Breast epithelium (tissue), 4 donors: ENCODE data around the gene HDLBP. TPM values are rescaled to one million over a fixed set of nuclear protein-coding genes. Genes with fewer than 3 reads are reported as not detected.

Experiments used
- DNase-seq, 2 donors: peaks; one replicate each; pipeline ENCODE4 v3.0.0-alpha.2; 2019; ENCODE audit warnings: low spot score in 2 of 2
- H3K27ac ChIP-seq, 2 donors: fragments of 200-600 bp; sonication (generic) in 1 of 2; one replicate each; pipeline ENCODE4 v1.5.1; 2016 to 2019; ENCODE audit warnings: mild to moderate bottlenecking in 1 of 2
- H3K27me3 ChIP-seq, 2 donors: fragments of 200-600 bp; sonication (generic) in 1 of 2; one replicate each; pipeline versions ENCODE4 v1.5.1 to v1.6.0; 2017 to 2019; ENCODE audit warnings: control low read depth in 1 of 2, mild to moderate bottlenecking in 1 of 2
- H3K36me3 ChIP-seq: fragments of 200-600 bp; one replicate; pipeline ENCODE4 v1.5.1; 2019
- H3K4me1 ChIP-seq, 2 donors: fragments of 200-600 bp; sonication (generic); one replicate each; pipeline ENCODE4 v1.5.1; 2016 to 2019; ENCODE audit warnings: control low read depth in 1 of 2
- H3K4me3 ChIP-seq, 3 donors: fragments of 200-600 bp; sonication (generic); 1 replicate in 2 of 3; 2 replicates in 1 of 3; pipeline ENCODE4 v1.5.1; 2016 to 2019; ENCODE audit warnings: mild to moderate bottlenecking in 3 of 3, moderate library complexity in 2 of 3
- H3K9me3 ChIP-seq, 2 donors: fragments of 200-600 bp; sonication (generic) in 1 of 2; one replicate each; pipeline ENCODE4 v1.5.1; 2016 to 2019; ENCODE audit warnings: control low read depth in 1 of 2
- POLR2A ChIP-seq: fragments of 450-650 bp; IDR thresholded peaks from one replicate; pipeline ENCODE4 v1.6.1; 2016; ENCODE audit warnings: antibody characterized with exemption, mild to moderate bottlenecking, moderate library complexity
- POLR2AphosphoS5 ChIP-seq, 3 donors: sonication (generic); formaldehyde crosslinking; IDR thresholded peaks; one replicate each; pipeline ENCODE4 v1.6.1; 2017; ENCODE audit warnings: antibody characterized with exemption in 3 of 3
- intact Hi-C: fragments of 100-400 bp; cut with DNase I; formaldehyde crosslinking; loops from one replicate; pipeline ENCODE4 v1.15.1; 2023; ENCODE audit warnings: low total_unique reads
- total RNA-seq, 3 donors: library from RNA; depleted of rRNA; stranded (reverse); fragments of >200 nt; gene quantifications; one replicate each; pipeline ENCODE4 v1.1.0, GENCODE V29; 2016
- TF ChIP-seq, protein P1 (sequence below), 3 donors: fragments of 450-650 bp; IDR thresholded peaks; one replicate each; pipeline ENCODE4 v1.5.1; 2016 to 2017; ENCODE audit warnings: antibody characterized with exemption in 3 of 3, mild to moderate bottlenecking in 3 of 3, moderate library complexity in 3 of 3

HDLBP gene
- total RNA-seq, 3 donors from 2014 or later = 339 to 515 (median 383) TPM

DNA sequence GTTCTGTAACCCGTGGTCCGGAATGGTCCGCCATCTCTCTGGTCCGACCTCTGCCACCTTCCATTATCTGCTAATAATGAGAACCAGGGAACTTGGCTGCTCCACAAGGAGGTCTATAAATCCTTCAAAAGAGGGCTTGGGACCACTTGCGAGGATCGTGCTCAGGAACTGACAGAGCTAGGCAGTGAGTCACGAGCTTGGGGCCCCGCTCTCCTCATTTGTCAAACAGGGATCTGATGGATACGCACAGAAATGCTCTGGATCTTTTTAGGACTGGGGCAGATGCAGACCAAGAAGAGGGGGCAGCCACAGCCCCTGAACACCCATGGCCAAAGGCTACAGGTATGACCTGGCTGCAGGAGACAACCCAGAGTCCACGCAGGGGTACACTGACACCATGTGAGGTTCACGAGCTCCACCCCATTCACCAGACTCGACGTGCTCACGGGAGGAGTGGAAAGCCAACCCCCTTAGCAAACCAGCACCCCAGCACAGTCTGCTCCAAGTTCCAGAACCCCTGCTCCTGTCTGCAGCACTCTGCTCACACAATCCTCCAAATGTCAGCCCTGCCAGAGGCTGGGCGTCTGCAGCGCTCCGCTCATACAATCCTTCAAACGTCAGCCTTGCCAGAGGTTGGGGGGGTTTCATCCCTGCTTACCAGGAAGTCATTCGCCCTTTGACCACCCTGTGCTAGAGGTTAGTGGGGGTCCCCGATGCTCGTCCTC is 81.2 kb downstream of the HDLBP start:
- intact Hi-C loops = no loop called here
- no peaks in the 10 kb centered on the region for H3K27me3 ChIP-seq
- TF ChIP-seq POLR2AphosphoS5 (IDR thresholded peaks at IDR 0.05) (no peak), POLR2A (no peak)
- TF ChIP-seq, protein P1, sequence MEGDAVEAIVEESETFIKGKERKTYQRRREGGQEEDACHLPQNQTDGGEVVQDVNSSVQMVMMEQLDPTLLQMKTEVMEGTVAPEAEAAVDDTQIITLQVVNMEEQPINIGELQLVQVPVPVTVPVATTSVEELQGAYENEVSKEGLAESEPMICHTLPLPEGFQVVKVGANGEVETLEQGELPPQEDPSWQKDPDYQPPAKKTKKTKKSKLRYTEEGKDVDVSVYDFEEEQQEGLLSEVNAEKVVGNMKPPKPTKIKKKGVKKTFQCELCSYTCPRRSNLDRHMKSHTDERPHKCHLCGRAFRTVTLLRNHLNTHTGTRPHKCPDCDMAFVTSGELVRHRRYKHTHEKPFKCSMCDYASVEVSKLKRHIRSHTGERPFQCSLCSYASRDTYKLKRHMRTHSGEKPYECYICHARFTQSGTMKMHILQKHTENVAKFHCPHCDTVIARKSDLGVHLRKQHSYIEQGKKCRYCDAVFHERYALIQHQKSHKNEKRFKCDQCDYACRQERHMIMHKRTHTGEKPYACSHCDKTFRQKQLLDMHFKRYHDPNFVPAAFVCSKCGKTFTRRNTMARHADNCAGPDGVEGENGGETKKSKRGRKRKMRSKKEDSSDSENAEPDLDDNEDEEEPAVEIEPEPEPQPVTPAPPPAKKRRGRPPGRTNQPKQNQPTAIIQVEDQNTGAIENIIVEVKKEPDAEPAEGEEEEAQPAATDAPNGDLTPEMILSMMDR (IDR thresholded peaks at IDR 0.05) = no peak
- DNase-seq = no peak
- no peak overlapping the region for H3K27ac ChIP-seq
- no peaks in the 10 kb centered on the region for H3K4me1 ChIP-seq
- no peak overlapping the region for H3K4me3 ChIP-seq
- peaks cover 22% of the 10 kb centered on the region for H3K36me3 ChIP-seq
- no peaks in the 10 kb centered on the region for H3K9me3 ChIP-seq

- TF ChIP-seq POLR2AphosphoS5 (IDR thresholded peaks at IDR 0.05) = no peak
- no peak for TF ChIP-seq POLR2A
- TF ChIP-seq, protein P1 (IDR thresholded peaks at IDR 0.05) = no peak
- H3K27ac ChIP-seq = no peak overlapping the region
- no peak for DNase-seq
- H3K4me3 ChIP-seq = no peak overlapping the region
- H3K9me3 ChIP-seq = no peaks in the 10 kb centered on the region
- no peaks in the 10 kb centered on the region for H3K4me1 ChIP-seq
- intact Hi-C loops = no loop called here
- H3K36me3 ChIP-seq = peaks cover 22% of the 10 kb centered on the region
- H3K27me3 ChIP-seq = no peaks in the 10 kb centered on the region
Measured at GRCh38 chr2:241232736-241233575, 82.5 kb downstream of the HDLBP start.

GRCh38 chr2:241230435-241230834 is 85.0 kb downstream of the HDLBP start:
- Histone ChIP-seq H3K9me3 (no peaks in the 10 kb centered on the region), H3K27ac (no peak overlapping the region), H3K27me3 (no peaks in the 10 kb centered on the region), H3K4me3 (no peak overlapping the region), H3K4me1 (no peaks in the 10 kb centered on the region), H3K36me3 (peaks cover 22% of the 10 kb centered on the region)
- intact Hi-C loops = no loop called here
- TF ChIP-seq POLR2A (no peak), POLR2AphosphoS5 (IDR thresholded peaks at IDR 0.05) (no peak)
- TF ChIP-seq, protein P1 (IDR thresholded peaks at IDR 0.05) = no peak
- no peak for DNase-seq

GRCh38 chr2:241229563-241230401 is 85.7 kb downstream of the HDLBP start:
- no peak for DNase-seq
- Histone ChIP-seq H3K27me3 (no peaks in the 10 kb centered on the region), H3K4me3 (no peak overlapping the region), H3K36me3 (peaks cover 22% of the 10 kb centered on the region), H3K4me1 (no peaks in the 10 kb centered on the region), H3K9me3 (no peaks in the 10 kb centered on the region), H3K27ac (no peak overlapping the region)
- intact Hi-C loops = no loop called here
- TF ChIP-seq POLR2A = no peak
- TF ChIP-seq, protein P1 (IDR thresholded peaks at IDR 0.05) = no peak
